Neural progenitor cell (in vitro differentiated cells): Measurements from ENCODE around the gene MFAP4.
A peak's percentile ranks its signal among the peaks of the same experiment; 100 is the strongest.

ENCODE experiments used
- EZH2 ChIP-seq: fragments of 200-600 bp; sonication (generic); IDR thresholded peaks from 2 replicates; pipeline ENCODE4 v1.6.1; 2017; ENCODE audit warnings: antibody characterized with exemption, mild to moderate bottlenecking, moderate library complexity
- EZH2phosphoT487 ChIP-seq: fragments of 200-600 bp; sonication (generic); IDR thresholded peaks from 2 replicates; pipeline ENCODE4 v1.6.1; 2017; ENCODE audit warnings: antibody characterized with exemption
- TF ChIP-seq, protein P1 (sequence below): fragments of 200-600 bp; sonication (generic); IDR thresholded peaks from 2 replicates; pipeline ENCODE4 v1.5.1; 2017; ENCODE audit warnings: antibody characterized with exemption, mild to moderate bottlenecking

DNA sequence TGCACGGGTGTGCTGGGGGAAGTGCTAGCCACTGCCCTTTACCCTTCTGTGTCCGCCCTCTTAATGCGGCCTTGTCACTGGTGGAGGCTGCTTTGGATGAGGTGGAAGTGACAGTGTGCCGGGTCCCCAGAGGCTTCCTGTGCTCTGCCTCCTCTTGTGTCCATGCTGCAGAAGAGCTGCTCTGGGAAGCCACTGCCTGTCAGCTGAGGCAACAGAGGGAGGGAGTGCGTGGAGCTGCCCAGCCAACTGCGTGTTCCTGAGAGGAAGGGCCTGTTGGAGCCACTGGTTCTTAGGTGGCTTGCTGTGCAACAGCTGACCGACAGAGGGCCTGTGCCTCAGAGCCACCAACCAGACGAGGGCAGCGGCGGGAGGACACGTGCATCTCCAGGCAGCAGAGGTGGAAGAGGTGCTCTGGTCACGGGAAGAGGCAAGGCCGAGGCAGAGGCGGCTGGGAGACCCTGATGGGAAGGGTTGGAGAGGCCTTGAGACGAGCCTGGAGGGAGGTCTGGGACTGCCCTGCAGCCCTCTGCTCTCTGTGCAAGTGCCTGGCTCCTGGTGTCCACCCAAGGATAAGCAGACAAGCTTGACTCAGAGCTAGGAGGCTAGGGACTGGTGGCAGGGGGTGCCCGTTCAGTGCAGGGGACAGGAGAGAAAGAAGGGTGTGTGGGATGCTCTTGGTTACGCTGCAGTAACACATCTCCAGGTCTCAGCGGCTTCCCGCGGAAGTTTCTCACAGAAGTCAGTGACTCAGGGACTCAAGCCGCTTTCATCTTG is 49.9 kb downstream of the MFAP4 start:
- TF ChIP-seq, protein P1, sequence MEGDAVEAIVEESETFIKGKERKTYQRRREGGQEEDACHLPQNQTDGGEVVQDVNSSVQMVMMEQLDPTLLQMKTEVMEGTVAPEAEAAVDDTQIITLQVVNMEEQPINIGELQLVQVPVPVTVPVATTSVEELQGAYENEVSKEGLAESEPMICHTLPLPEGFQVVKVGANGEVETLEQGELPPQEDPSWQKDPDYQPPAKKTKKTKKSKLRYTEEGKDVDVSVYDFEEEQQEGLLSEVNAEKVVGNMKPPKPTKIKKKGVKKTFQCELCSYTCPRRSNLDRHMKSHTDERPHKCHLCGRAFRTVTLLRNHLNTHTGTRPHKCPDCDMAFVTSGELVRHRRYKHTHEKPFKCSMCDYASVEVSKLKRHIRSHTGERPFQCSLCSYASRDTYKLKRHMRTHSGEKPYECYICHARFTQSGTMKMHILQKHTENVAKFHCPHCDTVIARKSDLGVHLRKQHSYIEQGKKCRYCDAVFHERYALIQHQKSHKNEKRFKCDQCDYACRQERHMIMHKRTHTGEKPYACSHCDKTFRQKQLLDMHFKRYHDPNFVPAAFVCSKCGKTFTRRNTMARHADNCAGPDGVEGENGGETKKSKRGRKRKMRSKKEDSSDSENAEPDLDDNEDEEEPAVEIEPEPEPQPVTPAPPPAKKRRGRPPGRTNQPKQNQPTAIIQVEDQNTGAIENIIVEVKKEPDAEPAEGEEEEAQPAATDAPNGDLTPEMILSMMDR: peak; percentile 27
- TF ChIP-seq EZH2phosphoT487 (no peak), EZH2 (no peak)
